ENCODE data around the gene THAP11. TPM values are rescaled to one million over a fixed set of nuclear protein-coding genes. Genes with fewer than 3 reads are reported as not detected.

The THAP11 gene
- polyA plus RNA-seq, 1 of the 3 experiments (the other 2 are of a cell fraction) = 34.8 TPM

DNA sequence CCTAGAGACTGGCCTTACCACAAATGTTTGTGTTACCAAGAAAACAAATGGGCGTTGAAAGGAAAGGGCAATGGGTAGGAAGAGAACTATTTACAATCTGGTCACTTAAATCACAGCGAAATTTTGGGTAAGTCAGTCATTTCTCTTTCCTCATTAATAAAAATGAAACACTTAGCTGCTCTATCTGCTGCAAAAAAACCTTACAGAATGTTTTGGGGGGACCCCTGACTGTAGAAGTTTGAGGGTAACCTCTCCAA, 3.9 kb downstream of the THAP11 start:
- Histone ChIP-seq H3K27ac (ENCODE audit: low read depth in 2 of 2, low read length in 1 of 2) (peak overlapping the region; percentile 88 to 98), H4K20me1 (ENCODE audit: insufficient read depth) (peaks cover 29% of the 10 kb centered on the region), H3K9me3 (no peaks in the 10 kb centered on the region), H3K9ac (peak overlapping the region; percentile 100), H2AFZ (ENCODE audit: low read depth) (peak overlapping the region; percentile 80), H3K79me2 (ENCODE audit: insufficient read depth) (peaks cover 77% of the 10 kb centered on the region), H3K4me3 (ENCODE audit: low read depth in 2 of 2, low read length in 1 of 2) (peak overlapping the region; percentile 71 to 85), H3K36me3 (replicated peaks in 1 of 2; ENCODE audit: control insufficient read depth in 1 of 2, insufficient read depth in 2 of 2, low read length in 1 of 2) (peaks cover 2 to 5% of the 10 kb centered on the region in 2 experiments), H3K4me2 (peak overlapping the region; percentile 91), H3F3A (replicated peaks; ENCODE audit: insufficient read depth) (peaks cover 28% of the 10 kb centered on the region), H3K27me3 (ENCODE audit: insufficient read depth) (no peaks in the 10 kb centered on the region), H3K4me1 (ENCODE audit: control insufficient read depth in 1 of 2, insufficient read depth in 2 of 2, low read depth in 1 of 2, low read length in 1 of 2) (peaks cover 34 to 42% of the 10 kb centered on the region in 2 experiments), H3K9me2 (no peaks in the 10 kb centered on the region)
- DNase-seq = no peak
- ChIA-PET CTCF (interaction anchor here (1.0 to 6.3 kb wide), 9 partner anchors 12 to 178 kb away, joined by 3 to 66 read pairs (median 5); partner anchors contain the start of gene PSKH1), POLR2A (interaction anchor here (0.5 to 1.3 kb wide), 6 partner anchors 12 to 316 kb away, joined by 3 to 11 read pairs (median 3); partner anchors contain the start of genes C16orf86, ENKD1 and TSNAXIP1)
- TF ChIP-seq MXI1 (IDR thresholded peaks at IDR 0.05; ENCODE audit: low read depth, low read length) = no peak
- TF ChIP-seq, protein P1, sequence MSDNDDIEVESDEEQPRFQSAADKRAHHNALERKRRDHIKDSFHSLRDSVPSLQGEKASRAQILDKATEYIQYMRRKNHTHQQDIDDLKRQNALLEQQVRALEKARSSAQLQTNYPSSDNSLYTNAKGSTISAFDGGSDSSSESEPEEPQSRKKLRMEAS (IDR thresholded peaks at IDR 0.05; ENCODE audit: low read depth) = no peak
- no peak for TF ChIP-seq RFX5 (IDR thresholded peaks at IDR 0.05; ENCODE audit: low read length)
- TF ChIP-seq TCF12 (IDR thresholded peaks at IDR 0.05) = no peak
- TF ChIP-seq GABPA (IDR thresholded peaks at IDR 0.05; ENCODE audit: low read depth) = no peak
- TF ChIP-seq, protein P2, sequence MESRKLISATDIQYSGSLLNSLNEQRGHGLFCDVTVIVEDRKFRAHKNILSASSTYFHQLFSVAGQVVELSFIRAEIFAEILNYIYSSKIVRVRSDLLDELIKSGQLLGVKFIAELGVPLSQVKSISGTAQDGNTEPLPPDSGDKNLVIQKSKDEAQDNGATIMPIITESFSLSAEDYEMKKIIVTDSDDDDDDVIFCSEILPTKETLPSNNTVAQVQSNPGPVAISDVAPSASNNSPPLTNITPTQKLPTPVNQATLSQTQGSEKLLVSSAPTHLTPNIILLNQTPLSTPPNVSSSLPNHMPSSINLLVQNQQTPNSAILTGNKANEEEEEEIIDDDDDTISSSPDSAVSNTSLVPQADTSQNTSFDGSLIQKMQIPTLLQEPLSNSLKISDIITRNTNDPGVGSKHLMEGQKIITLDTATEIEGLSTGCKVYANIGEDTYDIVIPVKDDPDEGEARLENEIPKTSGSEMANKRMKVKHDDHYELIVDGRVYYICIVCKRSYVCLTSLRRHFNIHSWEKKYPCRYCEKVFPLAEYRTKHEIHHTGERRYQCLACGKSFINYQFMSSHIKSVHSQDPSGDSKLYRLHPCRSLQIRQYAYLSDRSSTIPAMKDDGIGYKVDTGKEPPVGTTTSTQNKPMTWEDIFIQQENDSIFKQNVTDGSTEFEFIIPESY (IDR thresholded peaks at IDR 0.05; ENCODE audit: borderline replicate concordance, low read depth) = no peak
- TF ChIP-seq, protein P3, sequence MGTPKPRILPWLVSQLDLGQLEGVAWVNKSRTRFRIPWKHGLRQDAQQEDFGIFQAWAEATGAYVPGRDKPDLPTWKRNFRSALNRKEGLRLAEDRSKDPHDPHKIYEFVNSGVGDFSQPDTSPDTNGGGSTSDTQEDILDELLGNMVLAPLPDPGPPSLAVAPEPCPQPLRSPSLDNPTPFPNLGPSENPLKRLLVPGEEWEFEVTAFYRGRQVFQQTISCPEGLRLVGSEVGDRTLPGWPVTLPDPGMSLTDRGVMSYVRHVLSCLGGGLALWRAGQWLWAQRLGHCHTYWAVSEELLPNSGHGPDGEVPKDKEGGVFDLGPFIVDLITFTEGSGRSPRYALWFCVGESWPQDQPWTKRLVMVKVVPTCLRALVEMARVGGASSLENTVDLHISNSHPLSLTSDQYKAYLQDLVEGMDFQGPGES (IDR thresholded peaks at IDR 0.05; ENCODE audit: low read depth, low read length) = no peak
- TF ChIP-seq TAF1 (IDR thresholded peaks at IDR 0.05; ENCODE audit: borderline replicate concordance, low read depth, low read length) = no peak
- TF ChIP-seq RCOR1 (IDR thresholded peaks at IDR 0.05; ENCODE audit: low read length) = no peak
- TF ChIP-seq, protein P4, sequence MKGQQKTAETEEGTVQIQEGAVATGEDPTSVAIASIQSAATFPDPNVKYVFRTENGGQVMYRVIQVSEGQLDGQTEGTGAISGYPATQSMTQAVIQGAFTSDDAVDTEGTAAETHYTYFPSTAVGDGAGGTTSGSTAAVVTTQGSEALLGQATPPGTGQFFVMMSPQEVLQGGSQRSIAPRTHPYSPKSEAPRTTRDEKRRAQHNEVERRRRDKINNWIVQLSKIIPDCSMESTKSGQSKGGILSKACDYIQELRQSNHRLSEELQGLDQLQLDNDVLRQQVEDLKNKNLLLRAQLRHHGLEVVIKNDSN (IDR thresholded peaks at IDR 0.05; ENCODE audit: borderline replicate concordance, low read depth) = no peak
- 50% methylated on average over 2 of the region's 2 CpGs for WGBS (ENCODE audit: low lambda C conversion rate)

DNA sequence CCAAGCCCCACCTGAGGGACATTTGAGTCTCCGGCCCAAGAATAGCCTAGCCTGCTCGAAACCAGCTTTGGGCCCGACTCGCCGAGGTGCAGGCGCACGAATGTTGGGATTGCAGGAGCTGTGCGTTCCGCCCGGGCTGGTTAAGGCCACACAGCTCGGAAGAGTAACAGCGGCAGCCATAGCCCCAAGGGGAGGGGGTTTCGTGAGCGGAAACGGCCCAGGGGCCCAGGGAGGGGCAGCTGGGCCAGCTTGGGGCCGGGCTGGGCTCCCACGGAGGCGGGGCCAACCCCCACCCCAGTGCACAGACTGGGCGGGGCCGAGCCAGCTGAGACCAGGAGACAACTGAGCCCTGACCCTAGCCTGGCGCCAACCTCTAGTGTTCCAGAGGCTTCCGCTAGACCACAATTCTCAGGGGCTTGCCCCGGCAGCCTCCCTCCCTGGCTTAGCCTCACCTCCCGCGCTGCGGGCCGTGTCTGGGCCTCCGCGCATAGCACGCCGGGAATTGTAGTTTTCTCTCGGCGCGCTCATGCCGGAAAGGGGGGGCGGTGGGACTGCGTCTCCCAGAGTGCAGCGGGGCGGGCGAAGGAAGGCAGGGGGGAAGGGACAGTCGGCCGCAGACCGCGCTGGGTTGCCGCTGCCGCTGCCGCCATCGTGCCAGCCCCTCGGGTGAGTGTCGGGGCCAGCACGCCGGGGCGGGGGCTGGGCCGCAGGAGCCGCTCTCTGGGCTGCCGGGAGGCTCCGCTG, 4.4 kb downstream of the THAP11 start, which contains the start of gene NUTF2:
TSS of gene NUTF2 (plus strand) at position 614 of the 744 bp plus-strand sequence. CDS start 18,198 bp downstream, outside the sequence.
- ChIA-PET CTCF (interaction anchor here (1.0 to 6.3 kb wide), 11 partner anchors 13 to 179 kb away, joined by 3 to 66 read pairs (median 4); partner anchors contain the start of gene PSKH1), POLR2A (interaction anchor here (0.5 to 1.3 kb wide), 6 partner anchors 13 to 529 kb away, joined by 3 to 11 read pairs (median 3); partner anchors contain the start of genes C16orf86, ENKD1 and TSNAXIP1)
- peak; percentile 71 for TF ChIP-seq GABPA (IDR thresholded peaks at IDR 0.05; ENCODE audit: low read depth)
- no peak for TF ChIP-seq EZH2phosphoT487 (IDR thresholded peaks at IDR 0.05; ENCODE audit: borderline replicate concordance, low read depth)
- TF ChIP-seq POLR2AphosphoS5 (IDR thresholded peaks at IDR 0.05; ENCODE audit: low read depth, low read length) = peak; percentile 81
- peak; percentile 77 for TF ChIP-seq ELF1 (IDR thresholded peaks at IDR 0.05)
- TF ChIP-seq, protein P5, sequence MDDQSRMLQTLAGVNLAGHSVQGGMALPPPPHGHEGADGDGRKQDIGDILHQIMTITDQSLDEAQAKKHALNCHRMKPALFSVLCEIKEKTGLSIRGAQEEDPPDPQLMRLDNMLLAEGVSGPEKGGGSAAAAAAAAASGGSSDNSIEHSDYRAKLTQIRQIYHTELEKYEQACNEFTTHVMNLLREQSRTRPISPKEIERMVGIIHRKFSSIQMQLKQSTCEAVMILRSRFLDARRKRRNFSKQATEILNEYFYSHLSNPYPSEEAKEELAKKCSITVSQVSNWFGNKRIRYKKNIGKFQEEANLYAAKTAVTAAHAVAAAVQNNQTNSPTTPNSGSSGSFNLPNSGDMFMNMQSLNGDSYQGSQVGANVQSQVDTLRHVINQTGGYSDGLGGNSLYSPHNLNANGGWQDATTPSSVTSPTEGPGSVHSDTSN (IDR thresholded peaks at IDR 0.05) = no peak
- TF ChIP-seq YY1 (IDR thresholded peaks at IDR 0.05; ENCODE audit: low read depth) = peak; percentile 74; the same call in 1 of the 2 replicates
- 0 out of 2 replicates have a peak, but pooled peaks have one; percentile 13 for TF ChIP-seq SIN3A (IDR thresholded peaks at IDR 0.05; ENCODE audit: borderline replicate concordance, low read depth, low read length)
- TF ChIP-seq, protein P4 (IDR thresholded peaks at IDR 0.05; ENCODE audit: borderline replicate concordance, low read depth) = no peak
- no peak for TF ChIP-seq RFX5 (IDR thresholded peaks at IDR 0.05; ENCODE audit: low read length)
- no peak for TF ChIP-seq RAD21 (IDR thresholded peaks at IDR 0.05; ENCODE audit: low read length)
- TF ChIP-seq CHD2 (IDR thresholded peaks at IDR 0.05; ENCODE audit: low read length, partially characterized antibody) = peak; percentile 94
- TF ChIP-seq MXI1 (IDR thresholded peaks at IDR 0.05; ENCODE audit: low read depth, low read length) = peak; percentile 77
- TF ChIP-seq, protein P1 (IDR thresholded peaks at IDR 0.05; ENCODE audit: low read depth) = peak; percentile 76

More for the DNA sequence above, 4.4 kb downstream of the THAP11 start, which contains the start of gene NUTF2:
- Histone ChIP-seq H3K27ac (ENCODE audit: low read depth in 2 of 2, low read length in 1 of 2) (peak within 1 kb of the TSS; percentile 88 to 98), H3K4me1 (ENCODE audit: control insufficient read depth in 1 of 2, insufficient read depth in 2 of 2, low read depth in 1 of 2, low read length in 1 of 2) (peaks cover 34 to 40% of the 10 kb centered on the region in 2 experiments), H3K4me3 (ENCODE audit: low read depth in 2 of 2, low read length in 1 of 2) (peak within 1 kb of the TSS; percentile 71 to 85), H3K36me3 (replicated peaks in 1 of 2; ENCODE audit: control insufficient read depth in 1 of 2, insufficient read depth in 2 of 2, low read length in 1 of 2) (peaks cover 2 to 5% of the 10 kb centered on the region in 2 experiments), H3K9ac (peak within 1 kb of the TSS; percentile 100), H3K79me2 (ENCODE audit: insufficient read depth) (peaks cover 82% of the 10 kb centered on the region), H3F3A (replicated peaks; ENCODE audit: insufficient read depth) (peaks cover 28% of the 10 kb centered on the region), H2AFZ (ENCODE audit: low read depth) (peak within 1 kb of the TSS; percentile 80), H3K9me3 (no peaks in the 10 kb centered on the region), H4K20me1 (ENCODE audit: insufficient read depth) (peaks cover 34% of the 10 kb centered on the region), H3K27me3 (ENCODE audit: insufficient read depth) (no peaks in the 10 kb centered on the region), H3K9me2 (no peaks in the 10 kb centered on the region), H3K4me2 (peak within 1 kb of the TSS; percentile 98)
- 9% methylated on average over 22 of the region's 57 CpGs for WGBS (ENCODE audit: low lambda C conversion rate)
- DNase-seq = peak; percentile 96
